GM19328 (cell line): Measurements from ENCODE around the gene C1orf35.

Source experiments
- ATAC-seq: cut with Tn5 transposase; IDR thresholded peaks from one replicate; pipeline ENCODE4 v1.9.1; 2021; ENCODE audit warnings: mild to moderate bottlenecking, moderate library complexity; ENCODE audit not compliant: unreplicated experiment

The C1orf35 gene

DNA sequence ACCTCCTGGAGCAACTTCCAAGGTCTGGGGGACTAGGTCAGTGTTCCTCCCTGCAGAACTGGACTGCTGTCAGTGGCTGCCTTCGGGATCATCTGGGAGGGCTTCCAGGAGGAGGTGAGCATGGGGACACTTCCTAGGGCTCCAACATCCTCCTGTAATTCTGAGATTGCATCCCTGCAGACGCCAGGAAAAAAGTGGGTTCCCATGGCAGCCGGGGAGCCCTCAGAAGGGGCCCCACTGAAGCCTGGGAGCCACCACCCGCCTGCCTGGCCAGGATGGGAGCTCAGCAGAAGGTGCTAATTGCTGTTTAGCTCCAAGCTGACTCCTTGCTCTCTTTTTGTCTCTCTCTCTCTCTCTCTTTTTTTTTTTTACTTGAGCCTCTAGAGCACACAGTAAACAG is 36.7 kb downstream of the C1orf35 start:
- no peak for ATAC-seq

DNA sequence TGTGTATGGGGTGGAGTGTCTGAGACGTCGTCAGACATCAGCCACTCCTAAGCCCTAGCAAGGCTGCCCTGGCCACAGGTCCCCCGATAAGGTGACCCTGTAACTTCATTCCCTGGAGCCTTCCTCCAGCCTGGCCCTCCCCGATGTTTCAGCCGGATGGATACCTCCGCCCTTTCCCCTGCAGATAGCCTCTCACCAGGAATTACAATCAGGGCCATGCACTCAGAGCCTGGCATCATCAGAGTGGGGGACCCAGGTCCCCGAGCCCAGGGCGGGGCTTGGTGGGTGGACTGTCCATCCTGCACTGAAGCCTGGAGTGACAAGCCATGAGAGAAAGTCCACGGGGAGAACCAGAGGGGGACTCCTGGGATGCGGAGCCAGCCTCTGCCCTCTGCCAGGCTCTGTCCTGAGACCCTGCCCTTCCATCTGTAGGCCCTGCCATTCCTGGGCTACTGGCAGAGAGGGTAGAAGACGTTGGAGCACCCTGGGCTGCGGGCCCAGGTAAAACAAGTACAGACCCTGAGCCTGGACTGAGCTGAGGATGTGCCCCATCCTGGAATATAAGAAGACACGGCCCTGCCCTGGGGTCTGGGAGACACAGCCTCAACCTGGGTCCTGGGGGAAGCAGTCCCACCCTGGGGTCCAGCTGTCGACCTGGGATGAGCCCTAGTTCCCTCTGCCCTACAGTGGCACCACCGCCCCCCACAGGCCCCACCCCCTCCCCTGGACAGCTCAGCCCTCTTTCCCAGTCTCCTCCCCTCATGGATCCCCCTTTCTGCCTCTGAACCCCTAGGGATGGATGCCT is 37.4 kb downstream of the C1orf35 start:
- no peak for ATAC-seq

- no peak for ATAC-seq
Observed at GRCh38 chr1:228064741-228065542, 38.2 kb downstream of the C1orf35 start.

- no peak for ATAC-seq
Observed at GRCh38 chr1:228064296-228064695, 38.8 kb downstream of the C1orf35 start.

GRCh38 chr1:228063251-228064191 is 39.6 kb downstream of the C1orf35 start:
- ATAC-seq = no peak

- ATAC-seq = no peak
Observed at GRCh38 chr1:228062812-228063211, 40.3 kb downstream of the C1orf35 start.

GRCh38 chr1:228062085-228062791 is 40.9 kb downstream of the C1orf35 start:
- no peak for ATAC-seq

DNA sequence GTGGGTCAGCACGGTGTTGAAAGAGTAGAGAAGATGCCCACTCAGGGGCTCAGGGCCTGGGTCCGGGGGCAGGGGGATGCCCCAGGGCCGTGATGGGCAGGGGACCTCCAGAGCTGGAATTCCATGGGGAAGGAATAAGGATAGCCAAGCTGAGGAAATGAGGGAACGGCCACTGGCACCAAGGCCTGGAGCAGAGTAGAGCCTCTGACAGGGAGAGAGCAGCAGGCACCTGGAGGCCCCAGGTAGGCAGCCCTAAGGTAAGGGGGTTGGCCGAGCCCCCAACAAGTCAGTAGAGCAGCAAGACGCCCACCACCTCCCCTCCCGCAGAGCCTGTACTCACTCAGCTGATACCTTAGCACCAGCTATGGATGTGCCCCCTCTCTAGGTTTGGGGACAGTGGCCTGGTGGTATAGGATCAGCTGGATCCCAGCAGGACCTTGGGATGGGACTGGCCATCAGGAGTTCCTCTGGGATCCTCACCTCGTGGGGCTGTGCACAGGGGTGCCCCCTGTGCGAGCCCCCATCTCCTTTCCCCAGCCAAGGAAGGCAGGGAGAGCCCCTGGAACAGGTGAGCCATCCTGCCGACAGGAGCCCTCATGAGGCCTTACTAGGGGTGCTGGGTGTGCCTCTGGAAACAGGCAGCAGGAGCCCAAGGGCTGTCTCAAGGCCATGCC is 41.6 kb downstream of the C1orf35 start:
- no peak for ATAC-seq

GRCh38 chr1:228060458-228061190 is 42.5 kb downstream of the C1orf35 start:
- ATAC-seq = no peak

DNA sequence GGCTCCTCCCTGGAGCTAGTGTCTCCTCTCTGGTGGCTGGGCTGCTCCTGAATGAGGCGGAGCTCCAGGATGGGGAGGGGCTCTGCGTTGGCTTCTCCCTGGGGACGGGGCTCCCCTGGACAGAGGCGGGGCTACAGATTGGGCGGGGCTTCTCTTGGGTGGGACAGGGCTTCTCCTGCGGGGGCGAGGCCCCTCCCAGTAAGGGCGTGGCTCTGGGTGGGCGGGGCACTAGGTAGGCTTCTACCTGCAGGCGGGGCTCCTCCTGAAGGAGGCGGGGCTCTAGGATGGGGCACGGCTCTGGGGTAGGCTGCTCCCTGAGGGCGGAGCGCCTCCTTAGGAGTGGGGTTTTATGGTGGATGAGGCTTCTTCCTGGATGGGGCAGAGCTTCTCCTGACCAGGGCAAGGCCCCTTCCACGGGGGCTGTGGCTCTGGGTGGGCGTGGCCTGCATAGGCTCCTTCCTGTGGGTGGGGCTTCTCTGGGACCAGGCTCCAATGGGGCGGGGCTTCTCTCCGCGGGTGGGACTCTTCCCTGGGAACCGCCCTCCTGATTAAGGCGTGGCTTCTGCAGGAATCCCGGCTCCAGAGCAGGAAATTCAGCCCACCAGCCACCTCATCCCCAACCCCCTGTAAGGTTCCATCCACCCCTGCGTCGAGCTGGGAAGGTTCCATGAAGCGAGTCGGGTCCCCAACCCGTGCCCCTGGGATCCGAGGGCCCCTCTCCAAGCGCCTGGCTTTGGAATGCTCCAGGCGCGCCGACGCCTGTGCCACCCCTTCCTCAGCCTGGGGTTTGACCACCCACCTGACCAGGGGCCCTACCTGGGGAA is 43.3 kb downstream of the C1orf35 start:
- ATAC-seq = no peak

DNA sequence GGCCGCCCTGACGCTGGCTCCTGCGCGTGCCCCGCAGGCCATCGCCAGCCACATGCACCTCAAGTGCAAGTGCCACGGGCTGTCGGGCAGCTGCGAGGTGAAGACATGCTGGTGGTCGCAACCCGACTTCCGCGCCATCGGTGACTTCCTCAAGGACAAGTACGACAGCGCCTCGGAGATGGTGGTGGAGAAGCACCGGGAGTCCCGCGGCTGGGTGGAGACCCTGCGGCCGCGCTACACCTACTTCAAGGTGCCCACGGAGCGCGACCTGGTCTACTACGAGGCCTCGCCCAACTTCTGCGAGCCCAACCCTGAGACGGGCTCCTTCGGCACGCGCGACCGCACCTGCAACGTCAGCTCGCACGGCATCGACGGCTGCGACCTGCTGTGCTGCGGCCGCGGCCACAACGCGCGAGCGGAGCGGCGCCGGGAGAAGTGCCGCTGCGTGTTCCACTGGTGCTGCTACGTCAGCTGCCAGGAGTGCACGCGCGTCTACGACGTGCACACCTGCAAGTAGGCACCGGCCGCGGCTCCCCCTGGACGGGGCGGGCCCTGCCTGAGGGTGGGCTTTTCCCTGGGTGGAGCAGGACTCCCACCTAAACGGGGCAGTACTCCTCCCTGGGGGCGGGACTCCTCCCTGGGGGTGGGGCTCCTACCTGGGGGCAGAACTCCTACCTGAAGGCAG is 44.0 kb downstream of the C1orf35 start:
- ATAC-seq = no peak

DNA sequence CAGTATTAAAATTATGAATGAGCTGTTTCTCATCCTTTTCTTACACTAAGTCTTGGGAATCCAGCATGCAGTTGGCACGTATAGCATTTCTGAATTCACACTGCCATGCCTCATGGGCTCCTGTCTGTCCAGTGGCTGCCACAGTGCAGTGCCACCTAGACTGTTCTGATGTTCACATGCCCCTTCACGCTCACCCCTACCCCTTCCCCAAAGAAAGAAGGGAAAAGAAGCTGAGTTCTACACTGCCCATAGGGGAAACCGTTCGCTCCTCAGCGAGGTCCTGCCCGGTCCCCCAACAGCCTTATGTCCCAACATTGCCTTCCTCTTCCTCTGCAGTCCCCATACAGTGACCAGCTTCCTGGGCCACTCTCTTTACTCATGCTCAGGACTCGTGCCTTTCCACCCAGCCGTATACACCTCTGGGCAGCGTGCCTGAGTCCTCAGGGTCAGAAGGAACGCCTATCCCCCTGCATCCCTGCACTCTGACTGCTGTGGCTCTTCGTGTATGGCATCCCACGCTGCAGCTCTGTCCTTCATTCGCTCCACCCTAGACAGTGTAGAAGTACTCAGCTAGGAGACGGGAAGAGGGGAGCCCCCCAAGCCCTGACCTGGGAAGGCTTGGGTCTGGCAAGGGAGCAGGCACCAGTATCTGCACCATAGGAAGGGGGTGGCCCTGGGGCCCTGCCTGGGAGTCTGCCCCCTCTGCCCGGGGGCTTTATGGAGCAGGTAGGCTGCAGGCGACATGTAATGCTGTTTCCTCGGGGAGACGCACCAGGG is 44.8 kb downstream of the C1orf35 start:
- no peak for ATAC-seq
